ENCODE results near the gene TSC22D3.

- no peak for TF ChIP-seq CTCF (IDR thresholded peaks at IDR 0.05; ENCODE audit: insufficient read depth, low read length, poor library complexity, severe bottlenecking)
- TF ChIP-seq EZH2phosphoT487 (conservative IDR thresholded peaks at IDR 0.05; ENCODE audit: low read length): no peak
Measured at GRCh38 chrX:107752714-107753113, 22.9 kb downstream of the TSC22D3 start.

All from SU-DHL-6 (cell line).